Naive thymus-derived CD8-positive, alpha-beta T cell (primary cell): ENCODE measurements around the gene MAPK8IP1. TPM values are rescaled to one million over a fixed set of nuclear protein-coding genes. Genes with fewer than 3 reads are reported as not detected.
"Not testable (repeated sequence)": the region's sequence is repeated elsewhere in the genome, so short reads cannot be mapped to it uniquely, and the experiment has no call there.

Source experiments
- ATAC-seq, 2 donors: fragments of 150-1000 bp; cut with Tn5 transposase in 1 of 2; sonication (Bioruptor Pico), chemical (Tn5 transposase) in 1 of 2; 1 replicate in 1 of 2; 2 replicates in 1 of 2; pipeline ENCODE4 v1.10.0; 2021; ENCODE audit warnings: mild to moderate bottlenecking in 2 of 2, moderate library complexity in 2 of 2
- POLR2A ChIA-PET: fragments of 350-600 bp; sonication (Branson Sonifier 250); formaldehyde crosslinking; loops from one replicate; lab custom pipeline; 2021; ENCODE audit warnings: antibody characterized with exemption; lab: Charles Lee
- DNase-seq, 10 donors: peaks; one replicate each; pipeline versions ENCODE4 v3.0.0 to v3.0.0-alpha.2; 2020 to 2022
- H3K27ac Mint-ChIP-seq, 10 donors: one replicate each; pipeline ENCODE4 v1.8.0; 2020 to 2022; ENCODE audit warnings: mild to moderate bottlenecking in 10 of 10, mixed read lengths in 10 of 10, moderate library complexity in 4 of 10, inconsistent platforms in 1 of 10
- H3K27me3 Mint-ChIP-seq, 5 donors: one replicate each; pipeline ENCODE4 v1.8.0; 2021 to 2022; ENCODE audit warnings: mixed read lengths in 5 of 5
- H3K36me3 Mint-ChIP-seq, 3 donors: one replicate each; pipeline ENCODE4 v1.8.0; 2020 to 2022; ENCODE audit warnings: mixed read lengths in 3 of 3, mild to moderate bottlenecking in 2 of 3, inconsistent platforms in 1 of 3
- H3K4me1 Mint-ChIP-seq, 4 donors: one replicate each; pipeline ENCODE4 v1.8.0; 2021 to 2022; ENCODE audit warnings: mixed read lengths in 4 of 4
- H3K4me3 Mint-ChIP-seq, 10 donors: one replicate each; pipeline ENCODE4 v1.8.0; 2020 to 2022; ENCODE audit warnings: mild to moderate bottlenecking in 10 of 10, mixed read lengths in 10 of 10, moderate library complexity in 6 of 10, inconsistent platforms in 1 of 10
- H3K9me3 Mint-ChIP-seq, 9 donors: one replicate each; pipeline ENCODE4 v1.8.0; 2020 to 2022; ENCODE audit warnings: mixed read lengths in 9 of 9, mild to moderate bottlenecking in 3 of 9, inconsistent platforms in 1 of 9, moderate library complexity in 1 of 9
- polyA plus RNA-seq, 3 donors: library from polyadenylated mRNA; unstranded; fragments of 300-500 nt; fragmentation: Illumina TruSeq; gene quantifications; one replicate each; pipeline ENCODE4 v1.2.3, GENCODE V29; 2021
- total RNA-seq, 8 experiments: library from RNA in 2 of 8; stranded (reverse) in 2 of 8; gene quantifications; one replicate each; pipeline ENCODE4 v1.2.3 and lab custom pipeline; 2021 to 2026

MAPK8IP1 gene
- total RNA-seq = 1 to 10 TPM; 1.6 to 2.1 TPM
- not detected for polyA plus RNA-seq
- total RNA-seq (lab: John Stamatoyannopoulos, UW) = 2.2 to 41.8 (median 3.6) reads per million in 6 experiments

DNA sequence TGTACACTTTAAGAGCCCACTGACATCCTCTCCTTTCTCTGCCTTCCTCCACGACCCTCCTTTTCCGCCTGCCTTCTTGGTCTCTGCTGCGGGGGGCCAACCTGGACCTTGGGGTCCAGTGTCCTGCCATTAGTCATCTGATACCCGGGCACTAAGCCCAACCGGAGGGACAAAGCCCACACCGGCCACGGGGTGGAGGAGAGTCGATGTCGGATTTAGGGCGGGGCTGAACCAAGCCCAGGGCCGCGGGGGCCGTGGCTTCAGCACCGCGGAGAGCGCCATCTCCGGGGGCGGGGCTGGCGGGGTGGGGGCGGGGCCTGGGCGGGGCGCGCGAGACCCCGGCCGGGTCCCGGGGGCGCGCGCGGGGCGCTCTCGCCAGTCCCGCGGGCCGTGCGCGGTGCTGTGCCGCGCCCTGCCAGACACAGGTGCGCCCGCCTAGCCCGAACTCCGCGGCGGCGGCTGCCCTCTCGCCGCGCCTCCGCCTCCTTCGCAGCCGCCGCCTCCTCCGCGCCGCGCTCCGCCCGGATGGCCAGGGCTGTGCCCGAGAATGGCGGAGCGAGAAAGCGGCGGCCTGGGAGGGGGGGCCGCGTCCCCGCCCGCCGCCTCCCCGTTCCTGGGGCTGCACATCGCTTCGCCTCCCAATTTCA is at the start of gene MAPK8IP1:
Gene MAPK8IP1, plus strand, starts transcription at position 378 of the 647 bp plus-strand sequence. Its CDS starts 170 bp downstream, at position 548.
- Mint-ChIP-seq H3K9me3 (no peaks in the 10 kb centered on the region), H3K27ac (peak within 1 kb of the TSS in 5 of 10 donors; percentile 1 to 73 (median 25)), H3K4me1 (peaks cover 7 to 16% (median 10%) of the 10 kb centered on the region in 4 donors), H3K36me3 (peaks cover 4 to 15% (median 10%) of the 10 kb centered on the region in 3 donors), H3K4me3 (peak within 1 kb of the TSS; percentile 59 to 83 (median 74)), H3K27me3 (peaks cover 2 to 13% (median 7%) of the 10 kb centered on the region in 5 donors)
- peak; percentile 78 to 79 for ATAC-seq
- peak in 9 of 10 donors; percentile 39 to 67 (median 53) for DNase-seq
- POLR2A ChIA-PET = no interaction called here

- peaks cover 0 to 3% (median 0%) of the 10 kb centered on the region in 5 donors for H3K27me3 Mint-ChIP-seq
- ATAC-seq (no peak), DNase-seq (no peak)
- no peaks in the 10 kb centered on the region for H3K36me3 Mint-ChIP-seq
- no peak overlapping the region for H3K4me3 Mint-ChIP-seq
- peaks cover 4 to 16% (median 15%) of the 10 kb centered on the region in 4 donors for H3K4me1 Mint-ChIP-seq
- POLR2A ChIA-PET = no interaction called here
- no peaks in the 10 kb centered on the region for H3K9me3 Mint-ChIP-seq
- H3K27ac Mint-ChIP-seq = no peak overlapping the region
Observed at GRCh38 chr11:45839204-45839603, 46.2 kb upstream of the MAPK8IP1 start.

GRCh38 chr11:45840251-45840650 is 45.2 kb upstream of the MAPK8IP1 start:
- H3K4me3 Mint-ChIP-seq, H3K36me3 Mint-ChIP-seq, H3K27ac Mint-ChIP-seq, ATAC-seq, H3K27me3 Mint-ChIP-seq, H3K9me3 Mint-ChIP-seq, DNase-seq, POLR2A ChIA-PET: not testable (repeated sequence)
- peaks cover 4 to 13% (median 12%) of the 10 kb centered on the region in 4 donors for H3K4me1 Mint-ChIP-seq

GRCh38 chr11:45843158-45843924 is 42.1 kb upstream of the MAPK8IP1 start:
- H3K9me3 Mint-ChIP-seq = no peaks in the 10 kb centered on the region
- peak overlapping the region; percentile 2 to 58 (median 46) for H3K4me3 Mint-ChIP-seq
- H3K27me3 Mint-ChIP-seq = peaks cover 0 to 3% (median 0%) of the 10 kb centered on the region in 5 donors
- H3K27ac Mint-ChIP-seq = peak overlapping the region; percentile 58 to 95 (median 88)
- DNase-seq (peak; percentile 77 to 95 (median 93)), ATAC-seq (peak; percentile 48 to 57)
- no peaks in the 10 kb centered on the region for H3K36me3 Mint-ChIP-seq
- POLR2A ChIA-PET = interaction anchor here (0.6 to 1.8 kb wide), 3 partner anchors 8 to 163 kb away, joined by 3 to 4 read pairs (median 3); partner anchors contain the start of gene SLC35C1
- H3K4me1 Mint-ChIP-seq = peaks cover 11 to 34% (median 30%) of the 10 kb centered on the region in 4 donors

GRCh38 chr11:45844822-45845578 is 40.5 kb upstream of the MAPK8IP1 start:
- Mint-ChIP-seq H3K36me3 (peaks cover 0 to 5% (median 0%) of the 10 kb centered on the region in 3 donors), H3K27me3 (peaks cover 0 to 3% (median 0%) of the 10 kb centered on the region in 5 donors), H3K4me3 (peak overlapping the region in 3 of 10 donors; percentile 4 to 89 (median 63)), H3K9me3 (no peaks in the 10 kb centered on the region), H3K27ac (peak overlapping the region in 8 of 10 donors; percentile 23 to 100 (median 98)), H3K4me1 (peaks cover 18 to 47% (median 44%) of the 10 kb centered on the region in 4 donors)
- DNase-seq = no peak
- ATAC-seq = no peak
- POLR2A ChIA-PET = interaction anchor here (1.4 to 2.3 kb wide), 2 partner anchors 41 to 55 kb away, joined by 4 to 20 read pairs; partner anchors contain the start of gene SLC35C1

DNA sequence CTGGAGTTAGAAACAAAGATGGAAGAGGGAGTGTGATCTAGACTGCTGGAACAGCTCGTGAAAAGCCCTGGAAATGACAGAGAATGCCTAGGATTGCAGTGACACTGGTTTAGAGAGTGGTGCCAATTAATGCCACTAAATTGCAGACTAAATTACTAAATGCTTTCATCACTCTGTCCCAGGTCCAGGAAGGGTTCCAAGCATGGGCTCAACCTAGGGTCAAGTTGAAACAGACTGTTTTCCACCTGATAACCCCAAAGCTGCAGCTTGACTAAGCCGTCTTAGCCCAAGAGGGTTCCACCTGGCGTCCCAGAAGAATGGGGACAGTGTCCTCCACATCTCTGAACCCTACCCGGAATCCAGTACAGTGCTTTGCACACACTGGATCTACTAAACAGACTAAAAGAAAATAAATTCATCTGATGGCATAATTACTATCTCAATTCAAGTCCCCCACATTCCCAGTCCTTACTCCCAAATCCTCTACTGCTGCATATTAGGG is 39.2 kb upstream of the MAPK8IP1 start:
- Mint-ChIP-seq H3K4me3 (peak overlapping the region; percentile 77 to 93 (median 88)), H3K4me1 (peaks cover 22 to 60% (median 55%) of the 10 kb centered on the region in 4 donors), H3K36me3 (peaks cover 0 to 17% (median 0%) of the 10 kb centered on the region in 3 donors), H3K27me3 (peaks cover 0 to 3% (median 0%) of the 10 kb centered on the region in 5 donors), H3K9me3 (no peaks in the 10 kb centered on the region), H3K27ac (peak overlapping the region; percentile 83 to 100 (median 98))
- DNase-seq (no peak), ATAC-seq (no peak)
- POLR2A ChIA-PET = interaction anchor here (0.9 to 2.3 kb wide), 5 partner anchors 42 to 274 kb away, joined by 3 to 20 read pairs (median 6); partner anchors contain the start of genes LARGE2, PEX16 and SLC35C1

DNA sequence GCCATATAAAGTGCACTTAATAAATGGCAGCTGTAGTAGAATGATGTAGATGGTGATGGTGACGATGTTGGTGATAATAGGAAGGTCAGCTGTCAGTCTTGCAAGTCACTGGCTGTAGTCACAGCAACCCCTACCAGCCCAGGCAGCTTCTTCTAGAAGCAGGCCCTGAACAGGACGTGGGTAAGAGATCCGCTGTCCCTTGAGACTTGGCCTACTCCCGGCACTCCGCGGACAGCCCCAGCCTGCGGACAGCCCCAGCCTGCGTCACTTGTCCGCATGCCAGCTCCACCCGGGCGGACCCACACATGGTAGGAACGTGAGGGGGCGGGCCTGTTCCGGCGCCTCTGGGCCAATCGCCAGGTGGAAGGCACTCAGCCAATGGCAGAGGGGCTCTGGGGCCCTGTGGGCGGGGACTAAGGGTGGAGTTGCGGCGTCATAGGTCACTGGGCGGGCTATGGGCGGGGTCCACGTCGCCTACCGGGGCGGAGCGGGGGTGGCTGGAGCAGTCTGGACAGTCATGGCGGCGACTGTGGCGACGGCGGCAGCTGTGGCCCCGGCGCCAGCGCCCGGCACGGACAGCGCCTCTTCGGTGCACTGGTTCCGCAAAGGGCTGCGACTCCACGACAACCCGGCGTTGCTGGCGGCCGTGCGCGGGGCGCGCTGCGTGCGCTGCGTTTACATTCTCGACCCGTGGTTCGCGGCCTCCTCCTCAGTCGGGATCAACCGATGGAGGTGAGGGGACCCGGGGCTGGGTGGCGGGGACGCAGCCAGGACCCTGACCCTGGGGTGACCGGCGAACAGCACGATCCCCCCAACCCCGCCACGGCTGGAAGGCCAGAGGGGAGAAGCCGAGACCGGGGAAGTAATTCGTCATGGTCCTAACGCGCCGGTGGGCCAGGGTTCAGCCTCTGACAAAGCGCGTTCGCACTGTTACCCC is 38.2 kb upstream of the MAPK8IP1 start, which contains the start of gene CRY2:
Gene CRY2, plus strand, starts transcription at position 502 of the 937 bp plus-strand sequence. Its CDS starts 16 bp downstream, at position 518.
- ATAC-seq (peak; percentile 78 to 83), DNase-seq (peak; percentile 96 to 99 (median 98))
- Mint-ChIP-seq H3K36me3 (peaks cover 0 to 22% (median 0%) of the 10 kb centered on the region in 3 donors), H3K9me3 (no peaks in the 10 kb centered on the region), H3K27ac (peak within 1 kb of the TSS; percentile 83 to 100 (median 98)), H3K27me3 (peaks cover 0 to 3% (median 0%) of the 10 kb centered on the region in 5 donors), H3K4me3 (peak within 1 kb of the TSS; percentile 77 to 93 (median 88)), H3K4me1 (peaks cover 26 to 67% (median 62%) of the 10 kb centered on the region in 4 donors)
- POLR2A ChIA-PET = interaction anchor here (0.9 to 2.3 kb wide), 6 partner anchors 18 to 273 kb away, joined by 3 to 20 read pairs (median 6); partner anchors contain the start of genes LARGE2, PEX16 and SLC35C1

GRCh38 chr11:45847911-45848316 is 37.5 kb upstream of the MAPK8IP1 start:
- H3K9me3 Mint-ChIP-seq = no peaks in the 10 kb centered on the region
- peak overlapping the region; percentile 77 to 93 (median 88) for H3K4me3 Mint-ChIP-seq
- ATAC-seq (peak; percentile 18 to 27), DNase-seq (peak in 8 of 10 donors; percentile 15 to 74 (median 50))
- H3K27me3 Mint-ChIP-seq = peaks cover 0 to 3% (median 0%) of the 10 kb centered on the region in 5 donors
- H3K4me1 Mint-ChIP-seq = peaks cover 28 to 72% (median 67%) of the 10 kb centered on the region in 4 donors
- H3K36me3 Mint-ChIP-seq = peaks cover 0 to 22% (median 0%) of the 10 kb centered on the region in 3 donors
- H3K27ac Mint-ChIP-seq = peak overlapping the region in 9 of 10 donors; percentile 51 to 100 (median 97)
- POLR2A ChIA-PET = interaction anchor here (0.6 to 2.0 kb wide), 2 partner anchors 13 to 70 kb away, joined by 3 to 17 read pairs; partner anchors contain the start of gene PEX16

GRCh38 chr11:45848654-45849081 is 36.8 kb upstream of the MAPK8IP1 start:
- DNase-seq (no peak), ATAC-seq (no peak)
- H3K9me3 Mint-ChIP-seq = no peaks in the 10 kb centered on the region
- H3K36me3 Mint-ChIP-seq = peaks cover 0 to 26% (median 0%) of the 10 kb centered on the region in 3 donors
- H3K27me3 Mint-ChIP-seq = peaks cover 0 to 3% (median 0%) of the 10 kb centered on the region in 5 donors
- POLR2A ChIA-PET = interaction anchor here (0.6 kb wide), 1 partner anchor 12 kb away, joined by 3 read pairs; no protein-coding TSS in a partner anchor
- H3K4me3 Mint-ChIP-seq = peak overlapping the region; percentile 77 to 93 (median 88)
- peaks cover 25 to 70% (median 63%) of the 10 kb centered on the region in 4 donors for H3K4me1 Mint-ChIP-seq
- H3K27ac Mint-ChIP-seq = peak overlapping the region in 7 of 10 donors; percentile 49 to 98 (median 86)

GRCh38 chr11:45850446-45850845 is 35.0 kb upstream of the MAPK8IP1 start:
- Mint-ChIP-seq H3K27me3 (no peaks in the 10 kb centered on the region), H3K36me3 (peaks cover 0 to 35% (median 0%) of the 10 kb centered on the region in 3 donors), H3K27ac (peak overlapping the region in 1 of 10 donors; percentile 57), H3K4me3 (peak overlapping the region in 7 of 10 donors; percentile 32 to 70 (median 55)), H3K4me1 (peaks cover 28 to 70% (median 64%) of the 10 kb centered on the region in 4 donors), H3K9me3 (no peaks in the 10 kb centered on the region)
- POLR2A ChIA-PET = no interaction called here
- no peak for DNase-seq
- no peak for ATAC-seq
